ENCODE measurements around the gene OR51E2.

DNA sequence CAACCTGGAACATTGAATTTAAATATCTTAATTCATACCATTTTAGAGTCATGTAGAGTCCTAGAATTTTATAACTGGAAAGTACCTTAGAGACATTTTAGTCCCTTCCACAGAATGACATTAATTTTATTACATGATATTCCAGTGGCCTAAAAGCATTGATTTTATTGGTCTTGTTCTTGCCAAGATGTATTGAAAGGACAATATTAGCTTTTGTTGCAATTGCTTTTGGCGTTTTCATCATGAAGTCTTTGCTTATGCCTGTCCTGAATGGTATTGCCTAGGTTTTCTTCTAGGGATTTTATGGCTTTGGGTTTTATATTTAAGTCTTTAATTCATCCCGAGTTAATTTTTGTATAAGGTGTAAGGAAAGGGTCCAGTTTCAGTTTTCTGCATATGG lies 43.1 kb upstream of the OR51E2 start:
- TF ChIP-seq TAF1 (IDR thresholded peaks at IDR 0.05; ENCODE audit: borderline replicate concordance, low read depth, low read length) (no peak), POLR2A (IDR thresholded peaks at IDR 0.05; ENCODE audit: low read depth, low read length) (no peak)
